ENCODE data around the gene GRM7. TPM values are rescaled to one million over a fixed set of nuclear protein-coding genes. Genes with fewer than 3 reads are reported as not detected.

Gene GRM7
- total and polyA plus RNA-seq, 9 of the 15 experiments (the other 6 are each of a cell fraction or from before 2014, with no cell fraction given) = not detected

DNA sequence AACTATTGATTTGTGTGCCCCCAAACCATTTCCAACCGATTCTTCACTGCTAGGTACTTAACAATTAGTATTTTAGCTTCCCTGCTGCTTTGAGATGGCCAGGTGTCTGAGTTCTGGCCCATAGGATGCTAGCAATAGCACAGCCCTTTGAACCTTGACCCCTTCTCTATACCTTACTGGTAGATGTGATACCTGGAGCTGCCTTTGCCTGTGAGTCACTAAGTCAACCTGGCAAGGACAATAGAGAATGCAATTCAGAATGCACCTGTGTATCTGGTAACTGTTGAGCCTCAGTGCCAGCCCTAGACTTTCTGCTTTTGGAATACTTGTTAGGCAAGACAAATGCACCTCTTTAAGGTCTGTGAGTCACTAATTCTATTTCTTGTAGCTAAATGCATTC lies 467.4 kb downstream of the GRM7 start (continued):
- TF ChIP-seq FOXA3 (CRISPR knock-in tag; conservative IDR thresholded peaks at IDR 0.05 in 1 of 2, IDR thresholded peaks at IDR 0.05 in 1 of 2) = no peak
- no peak for TF ChIP-seq SMC3 (conservative IDR thresholded peaks at IDR 0.05; ENCODE audit: insufficient read depth, low read depth, low read length)
- no peak for TF ChIP-seq ZNF76 (CRISPR knock-in tag; IDR thresholded peaks at IDR 0.05; ENCODE audit: borderline replicate concordance)
- no peak for TF ChIP-seq EWSR1 (IDR thresholded peaks at IDR 0.05; ENCODE audit: borderline replicate concordance, low read depth, partially characterized antibody)
- TF ChIP-seq, protein P1, sequence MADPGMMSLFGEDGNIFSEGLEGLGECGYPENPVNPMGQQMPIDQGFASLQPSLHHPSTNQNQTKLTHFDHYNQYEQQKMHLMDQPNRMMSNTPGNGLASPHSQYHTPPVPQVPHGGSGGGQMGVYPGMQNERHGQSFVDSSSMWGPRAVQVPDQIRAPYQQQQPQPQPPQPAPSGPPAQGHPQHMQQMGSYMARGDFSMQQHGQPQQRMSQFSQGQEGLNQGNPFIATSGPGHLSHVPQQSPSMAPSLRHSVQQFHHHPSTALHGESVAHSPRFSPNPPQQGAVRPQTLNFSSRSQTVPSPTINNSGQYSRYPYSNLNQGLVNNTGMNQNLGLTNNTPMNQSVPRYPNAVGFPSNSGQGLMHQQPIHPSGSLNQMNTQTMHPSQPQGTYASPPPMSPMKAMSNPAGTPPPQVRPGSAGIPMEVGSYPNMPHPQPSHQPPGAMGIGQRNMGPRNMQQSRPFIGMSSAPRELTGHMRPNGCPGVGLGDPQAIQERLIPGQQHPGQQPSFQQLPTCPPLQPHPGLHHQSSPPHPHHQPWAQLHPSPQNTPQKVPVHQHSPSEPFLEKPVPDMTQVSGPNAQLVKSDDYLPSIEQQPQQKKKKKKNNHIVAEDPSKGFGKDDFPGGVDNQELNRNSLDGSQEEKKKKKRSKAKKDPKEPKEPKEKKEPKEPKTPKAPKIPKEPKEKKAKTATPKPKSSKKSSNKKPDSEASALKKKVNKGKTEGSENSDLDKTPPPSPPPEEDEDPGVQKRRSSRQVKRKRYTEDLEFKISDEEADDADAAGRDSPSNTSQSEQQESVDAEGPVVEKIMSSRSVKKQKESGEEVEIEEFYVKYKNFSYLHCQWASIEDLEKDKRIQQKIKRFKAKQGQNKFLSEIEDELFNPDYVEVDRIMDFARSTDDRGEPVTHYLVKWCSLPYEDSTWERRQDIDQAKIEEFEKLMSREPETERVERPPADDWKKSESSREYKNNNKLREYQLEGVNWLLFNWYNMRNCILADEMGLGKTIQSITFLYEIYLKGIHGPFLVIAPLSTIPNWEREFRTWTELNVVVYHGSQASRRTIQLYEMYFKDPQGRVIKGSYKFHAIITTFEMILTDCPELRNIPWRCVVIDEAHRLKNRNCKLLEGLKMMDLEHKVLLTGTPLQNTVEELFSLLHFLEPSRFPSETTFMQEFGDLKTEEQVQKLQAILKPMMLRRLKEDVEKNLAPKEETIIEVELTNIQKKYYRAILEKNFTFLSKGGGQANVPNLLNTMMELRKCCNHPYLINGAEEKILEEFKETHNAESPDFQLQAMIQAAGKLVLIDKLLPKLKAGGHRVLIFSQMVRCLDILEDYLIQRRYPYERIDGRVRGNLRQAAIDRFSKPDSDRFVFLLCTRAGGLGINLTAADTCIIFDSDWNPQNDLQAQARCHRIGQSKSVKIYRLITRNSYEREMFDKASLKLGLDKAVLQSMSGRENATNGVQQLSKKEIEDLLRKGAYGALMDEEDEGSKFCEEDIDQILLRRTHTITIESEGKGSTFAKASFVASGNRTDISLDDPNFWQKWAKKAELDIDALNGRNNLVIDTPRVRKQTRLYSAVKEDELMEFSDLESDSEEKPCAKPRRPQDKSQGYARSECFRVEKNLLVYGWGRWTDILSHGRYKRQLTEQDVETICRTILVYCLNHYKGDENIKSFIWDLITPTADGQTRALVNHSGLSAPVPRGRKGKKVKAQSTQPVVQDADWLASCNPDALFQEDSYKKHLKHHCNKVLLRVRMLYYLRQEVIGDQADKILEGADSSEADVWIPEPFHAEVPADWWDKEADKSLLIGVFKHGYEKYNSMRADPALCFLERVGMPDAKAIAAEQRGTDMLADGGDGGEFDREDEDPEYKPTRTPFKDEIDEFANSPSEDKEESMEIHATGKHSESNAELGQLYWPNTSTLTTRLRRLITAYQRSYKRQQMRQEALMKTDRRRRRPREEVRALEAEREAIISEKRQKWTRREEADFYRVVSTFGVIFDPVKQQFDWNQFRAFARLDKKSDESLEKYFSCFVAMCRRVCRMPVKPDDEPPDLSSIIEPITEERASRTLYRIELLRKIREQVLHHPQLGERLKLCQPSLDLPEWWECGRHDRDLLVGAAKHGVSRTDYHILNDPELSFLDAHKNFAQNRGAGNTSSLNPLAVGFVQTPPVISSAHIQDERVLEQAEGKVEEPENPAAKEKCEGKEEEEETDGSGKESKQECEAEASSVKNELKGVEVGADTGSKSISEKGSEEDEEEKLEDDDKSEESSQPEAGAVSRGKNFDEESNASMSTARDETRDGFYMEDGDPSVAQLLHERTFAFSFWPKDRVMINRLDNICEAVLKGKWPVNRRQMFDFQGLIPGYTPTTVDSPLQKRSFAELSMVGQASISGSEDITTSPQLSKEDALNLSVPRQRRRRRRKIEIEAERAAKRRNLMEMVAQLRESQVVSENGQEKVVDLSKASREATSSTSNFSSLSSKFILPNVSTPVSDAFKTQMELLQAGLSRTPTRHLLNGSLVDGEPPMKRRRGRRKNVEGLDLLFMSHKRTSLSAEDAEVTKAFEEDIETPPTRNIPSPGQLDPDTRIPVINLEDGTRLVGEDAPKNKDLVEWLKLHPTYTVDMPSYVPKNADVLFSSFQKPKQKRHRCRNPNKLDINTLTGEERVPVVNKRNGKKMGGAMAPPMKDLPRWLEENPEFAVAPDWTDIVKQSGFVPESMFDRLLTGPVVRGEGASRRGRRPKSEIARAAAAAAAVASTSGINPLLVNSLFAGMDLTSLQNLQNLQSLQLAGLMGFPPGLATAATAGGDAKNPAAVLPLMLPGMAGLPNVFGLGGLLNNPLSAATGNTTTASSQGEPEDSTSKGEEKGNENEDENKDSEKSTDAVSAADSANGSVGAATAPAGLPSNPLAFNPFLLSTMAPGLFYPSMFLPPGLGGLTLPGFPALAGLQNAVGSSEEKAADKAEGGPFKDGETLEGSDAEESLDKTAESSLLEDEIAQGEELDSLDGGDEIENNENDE (IDR thresholded peaks at IDR 0.05; ENCODE audit: low read depth, low read length) = no peak
- TF ChIP-seq ZNF408 (CRISPR knock-in tag; IDR thresholded peaks at IDR 0.05; ENCODE audit: low read depth) = no peak

All from K562 (cell line).